ENCODE results near the gene AHNAK.
A peak's percentile ranks its signal among the peaks of the same experiment; 100 is the strongest.

Gene AHNAK

GRCh38 chr11:62428871-62429560 lies 117.6 kb downstream of the AHNAK start:
- DNase-seq = peak; percentile 13

- DNase-seq = peak; percentile 87
These were observed 118.9 kb downstream of the AHNAK start for GRCh38 chr11:62427630-62428233.

- DNase-seq = no peak
These were observed 123.6 kb downstream of the AHNAK start for GRCh38 chr11:62423012-62423411.

- no peak for DNase-seq
These were observed 124.6 kb downstream of the AHNAK start for GRCh38 chr11:62421996-62422395.

- DNase-seq = no peak
These were observed 125.7 kb downstream of the AHNAK start for GRCh38 chr11:62420882-62421281.

GRCh38 chr11:62419943-62420342 lies 126.7 kb downstream of the AHNAK start:
- no peak for DNase-seq

- no peak for DNase-seq
These were observed 127.2 kb downstream of the AHNAK start for GRCh38 chr11:62419314-62419929.

GRCh38 chr11:62418733-62419132 lies 127.9 kb downstream of the AHNAK start, which contains the start of gene SCGB1A1:
Gene SCGB1A1, plus strand, starts transcription at chr11:62419033. Its CDS starts 63 bp downstream, at chr11:62419096.
- DNase-seq = no peak

- no peak for DNase-seq
These were observed 128.5 kb downstream of the AHNAK start for GRCh38 chr11:62418136-62418535.

GRCh38 chr11:62416596-62416995 lies 130.0 kb downstream of the AHNAK start:
- DNase-seq = no peak

- no peak for DNase-seq
These were observed 133.4 kb downstream of the AHNAK start for GRCh38 chr11:62413060-62413696.

GRCh38 chr11:62411524-62411923 lies 135.1 kb downstream of the AHNAK start:
- no peak for DNase-seq

- DNase-seq = no peak
These were observed 135.6 kb downstream of the AHNAK start for GRCh38 chr11:62410972-62411371.

- DNase-seq = no peak
These were observed 136.8 kb downstream of the AHNAK start for GRCh38 chr11:62409831-62410230.

- no peak for DNase-seq
These were observed 140.6 kb downstream of the AHNAK start for GRCh38 chr11:62406034-62406433.

GRCh38 chr11:62404901-62405300 lies 141.7 kb downstream of the AHNAK start:
- no peak for DNase-seq

- DNase-seq = no peak
These were observed 142.2 kb downstream of the AHNAK start for GRCh38 chr11:62404435-62404834.

- no peak for DNase-seq
These were observed 143.5 kb downstream of the AHNAK start for GRCh38 chr11:62402960-62403730.

GRCh38 chr11:62402226-62402959 lies 144.2 kb downstream of the AHNAK start:
- DNase-seq = peak; percentile 62

- DNase-seq = no peak
These were observed 144.8 kb downstream of the AHNAK start for GRCh38 chr11:62401811-62402210.

- no peak for DNase-seq
These were observed 145.2 kb downstream of the AHNAK start for GRCh38 chr11:62401356-62401755.

GRCh38 chr11:62400760-62401159 lies 145.8 kb downstream of the AHNAK start:
- DNase-seq = no peak
